ENCODE results near the gene SRPK2. TPM values are rescaled to one million over a fixed set of nuclear protein-coding genes. Genes with fewer than 3 reads are reported as not detected.
"Not testable (repeated sequence)": the region's sequence is repeated elsewhere in the genome, so short reads cannot be mapped to it uniquely, and the experiment has no call there.

SRPK2 gene
- total RNA-seq, 4 donors from 2014 or later, result 21.5 to 35.1 (median 29.2) TPM

DNA sequence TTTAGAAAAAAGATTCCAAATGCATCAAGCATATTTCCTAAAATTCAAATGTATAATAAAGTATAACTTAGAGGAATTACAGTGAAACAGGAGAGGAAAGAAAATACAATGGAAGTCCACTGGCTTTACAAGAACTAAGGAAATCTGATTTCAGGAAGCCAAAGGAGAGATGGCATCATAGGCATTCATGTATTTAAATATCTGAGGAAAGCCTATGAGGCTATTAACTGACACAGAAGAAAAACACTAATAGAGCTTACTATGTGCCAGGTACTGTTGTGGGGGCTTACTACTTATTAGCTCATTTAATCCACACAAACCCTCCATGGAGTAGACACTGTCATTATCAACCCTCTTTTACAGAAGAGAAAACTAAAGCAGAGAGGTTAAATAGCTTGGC is 92.2 kb downstream of the SRPK2 start:
- H3K36me3 ChIP-seq, result no peaks in the 10 kb centered on the region
- intact Hi-C loops (cut with DNase I), result no loop called here

DNA sequence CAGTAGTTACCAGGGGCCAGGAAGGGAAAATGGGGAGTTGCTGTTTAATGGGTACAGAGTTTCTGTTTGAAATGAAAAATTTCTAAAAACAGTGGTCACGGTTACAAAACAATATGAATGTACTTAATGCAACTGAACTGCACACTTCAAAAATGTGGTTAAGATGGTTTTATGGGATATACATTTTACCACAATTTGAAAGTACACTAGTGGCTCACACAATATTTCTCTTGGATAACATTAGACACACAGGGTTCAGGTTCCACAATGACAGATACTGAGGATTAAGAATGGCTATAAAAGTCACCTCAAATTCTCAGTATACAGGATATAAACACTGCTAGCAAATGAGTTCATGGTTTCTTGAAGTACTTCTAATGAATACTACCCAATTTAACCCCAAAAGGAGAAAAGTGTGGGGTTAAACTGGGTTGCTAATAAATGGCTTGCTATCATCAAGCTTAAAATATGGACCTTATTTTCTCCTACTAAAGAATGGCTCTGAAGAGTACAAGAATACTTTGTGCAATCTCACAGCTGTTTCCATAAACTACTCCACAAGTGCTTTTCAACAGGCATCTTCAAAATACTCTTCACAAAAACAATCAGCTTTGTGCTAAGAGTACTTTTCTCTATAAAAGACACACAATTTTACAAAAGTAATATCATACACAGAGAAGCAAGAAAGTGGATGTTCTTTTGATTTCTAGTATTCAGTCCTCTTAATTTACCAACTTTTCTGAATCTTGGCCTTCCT is 92.9 kb downstream of the SRPK2 start:
- TF ChIP-seq POLR2A (IDR thresholded peaks at IDR 0.05), result no peak
- TF ChIP-seq, protein P1, sequence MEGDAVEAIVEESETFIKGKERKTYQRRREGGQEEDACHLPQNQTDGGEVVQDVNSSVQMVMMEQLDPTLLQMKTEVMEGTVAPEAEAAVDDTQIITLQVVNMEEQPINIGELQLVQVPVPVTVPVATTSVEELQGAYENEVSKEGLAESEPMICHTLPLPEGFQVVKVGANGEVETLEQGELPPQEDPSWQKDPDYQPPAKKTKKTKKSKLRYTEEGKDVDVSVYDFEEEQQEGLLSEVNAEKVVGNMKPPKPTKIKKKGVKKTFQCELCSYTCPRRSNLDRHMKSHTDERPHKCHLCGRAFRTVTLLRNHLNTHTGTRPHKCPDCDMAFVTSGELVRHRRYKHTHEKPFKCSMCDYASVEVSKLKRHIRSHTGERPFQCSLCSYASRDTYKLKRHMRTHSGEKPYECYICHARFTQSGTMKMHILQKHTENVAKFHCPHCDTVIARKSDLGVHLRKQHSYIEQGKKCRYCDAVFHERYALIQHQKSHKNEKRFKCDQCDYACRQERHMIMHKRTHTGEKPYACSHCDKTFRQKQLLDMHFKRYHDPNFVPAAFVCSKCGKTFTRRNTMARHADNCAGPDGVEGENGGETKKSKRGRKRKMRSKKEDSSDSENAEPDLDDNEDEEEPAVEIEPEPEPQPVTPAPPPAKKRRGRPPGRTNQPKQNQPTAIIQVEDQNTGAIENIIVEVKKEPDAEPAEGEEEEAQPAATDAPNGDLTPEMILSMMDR (IDR thresholded peaks at IDR 0.05), result no peak
- no peaks in the 10 kb centered on the region for H3K36me3 ChIP-seq
- WGBS, 2 donors, result 90 to 94% methylated on average over 1 of the region's 1 CpG
- no peaks in the 10 kb centered on the region for H3K27me3 ChIP-seq
- intact Hi-C loops (cut with DNase I), result no loop called here
- no peak for DNase-seq
- peaks cover 0 to 17% (median 0%) of the 10 kb centered on the region in 3 donors for H3K4me1 ChIP-seq
- no peaks in the 10 kb centered on the region for H3K9me3 ChIP-seq
- H3K27ac ChIP-seq, result no peak overlapping the region
- no peak overlapping the region for H3K4me3 ChIP-seq

More for the DNA sequence above, 92.2 kb downstream of the SRPK2 start:
- no peak for DNase-seq
- no peak overlapping the region for H3K4me3 ChIP-seq
- H3K27ac ChIP-seq, result no peak overlapping the region
- H3K27me3 ChIP-seq, result no peaks in the 10 kb centered on the region
- H3K4me1 ChIP-seq, result peaks cover 0 to 17% (median 0%) of the 10 kb centered on the region in 3 donors
- no peaks in the 10 kb centered on the region for H3K9me3 ChIP-seq
- no peak for TF ChIP-seq POLR2A (IDR thresholded peaks at IDR 0.05)
- TF ChIP-seq, protein P1 (IDR thresholded peaks at IDR 0.05), result no peak

GRCh38 chr7:105294482-105294881 is 94.2 kb downstream of the SRPK2 start:
- H3K36me3 ChIP-seq; H3K9me3 ChIP-seq; H3K27ac ChIP-seq; H3K27me3 ChIP-seq; H3K4me3 ChIP-seq; DNase-seq; intact Hi-C loops (cut with DNase I): not testable (repeated sequence)
- peaks cover 0 to 17% (median 0%) of the 10 kb centered on the region in 3 donors for H3K4me1 ChIP-seq
- 75 to 81% methylated on average over 6 of the region's 6 CpGs for WGBS, 2 donors

GRCh38 chr7:105289704-105290103 is 99.0 kb downstream of the SRPK2 start:
- no peak overlapping the region for H3K27ac ChIP-seq
- no peak for DNase-seq
- peaks cover 0 to 6% (median 0%) of the 10 kb centered on the region in 3 donors for H3K4me1 ChIP-seq
- TF ChIP-seq, protein P1 (IDR thresholded peaks at IDR 0.05), result no peak
- TF ChIP-seq POLR2A (IDR thresholded peaks at IDR 0.05), result no peak
- H3K4me3 ChIP-seq, result no peak overlapping the region
- 67 to 84% methylated on average over 3 of the region's 3 CpGs for WGBS, 2 donors
- H3K9me3 ChIP-seq, result no peaks in the 10 kb centered on the region
- H3K27me3 ChIP-seq, result no peaks in the 10 kb centered on the region
- intact Hi-C loops (cut with DNase I), result no loop called here
- no peaks in the 10 kb centered on the region for H3K36me3 ChIP-seq

DNA sequence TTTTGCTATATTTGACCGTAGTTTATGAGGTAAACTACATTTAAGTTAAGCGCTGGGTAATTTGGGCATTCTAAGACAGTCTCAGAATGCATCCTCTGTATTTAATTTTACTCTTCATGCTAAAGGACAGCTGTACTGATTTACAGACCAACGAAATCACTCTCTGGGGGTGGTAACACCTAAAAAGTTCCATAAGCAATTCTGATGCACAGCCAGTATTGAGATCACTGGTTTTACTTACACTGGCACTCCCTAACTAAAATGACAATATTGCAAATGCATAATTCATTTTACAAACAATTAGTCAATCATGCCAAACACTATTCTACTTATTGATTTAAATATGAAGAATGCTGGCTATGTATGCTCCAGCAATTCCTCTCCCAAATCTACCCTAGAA is 102.3 kb downstream of the SRPK2 start:
- WGBS, 2 donors, result 88 to 93% methylated on average over 3 of the region's 3 CpGs
- intact Hi-C loops (cut with DNase I), result no loop called here
- TF ChIP-seq POLR2A (IDR thresholded peaks at IDR 0.05), result no peak
- TF ChIP-seq, protein P1 (IDR thresholded peaks at IDR 0.05), result no peak
- no peak for DNase-seq
- Histone ChIP-seq H3K9me3 (no peaks in the 10 kb centered on the region), H3K4me3 (no peak overlapping the region), H3K27ac (no peak overlapping the region), H3K4me1 (no peaks in the 10 kb centered on the region), H3K27me3 (no peaks in the 10 kb centered on the region), H3K36me3 (no peaks in the 10 kb centered on the region)
